Activated CD4-positive, alpha-beta T cell treated with anti-CD3 and anti-CD28 coated beads for 48 hours (primary cell): ENCODE results near the gene RAC3.

Source experiments
- DNase-seq: peaks from one replicate; pipeline ENCODE4 v3.0.0-alpha.2; 2020

RAC3 gene

GRCh38 chr17:81999976-82000802 is 31.3 kb upstream of the RAC3 start:
- no peak for DNase-seq

GRCh38 chr17:82000803-82001570 is 30.5 kb upstream of the RAC3 start:
- DNase-seq: no peak

GRCh38 chr17:82001571-82002056 is 29.9 kb upstream of the RAC3 start:
- DNase-seq: no peak

GRCh38 chr17:82003411-82004381 is 27.8 kb upstream of the RAC3 start:
- DNase-seq: peak; percentile 47

GRCh38 chr17:82004517-82005455 is 26.7 kb upstream of the RAC3 start:
- no peak for DNase-seq

- no peak for DNase-seq
These were observed 25.7 kb upstream of the RAC3 start for GRCh38 chr17:82005701-82006348.

GRCh38 chr17:82006468-82007227 is 24.8 kb upstream of the RAC3 start:
- no peak for DNase-seq

GRCh38 chr17:82007228-82007494 is 24.3 kb upstream of the RAC3 start:
- DNase-seq: no peak

- DNase-seq: no peak
These were observed 23.8 kb upstream of the RAC3 start for GRCh38 chr17:82007495-82008257.

- no peak for DNase-seq
These were observed 23.1 kb upstream of the RAC3 start for GRCh38 chr17:82008258-82008940.

- DNase-seq: no peak
These were observed 22.5 kb upstream of the RAC3 start for GRCh38 chr17:82008941-82009405.

- DNase-seq: no peak
These were observed 22.1 kb upstream of the RAC3 start for GRCh38 chr17:82009413-82009812.

- DNase-seq: no peak
These were observed 20.6 kb upstream of the RAC3 start for GRCh38 chr17:82010575-82011525.

- no peak for DNase-seq
These were observed 19.8 kb upstream of the RAC3 start for GRCh38 chr17:82011617-82012187.

GRCh38 chr17:82012261-82012639 is 19.2 kb upstream of the RAC3 start:
- DNase-seq: no peak

- DNase-seq: no peak
These were observed 18.7 kb upstream of the RAC3 start for GRCh38 chr17:82012640-82013295.

GRCh38 chr17:82013341-82013740 is 18.1 kb upstream of the RAC3 start:
- DNase-seq: no peak
